K562 (cell line): ENCODE results near the gene KIT. TPM values are rescaled to one million over a fixed set of nuclear protein-coding genes. Genes with fewer than 3 reads are reported as not detected.

Source experiments
- ATAC-seq: fragments of 200-7000 bp; cut with Tn5 transposase; 3 replicates; pipeline ENCODE4 v1.9.1; 2020; ENCODE audit warnings: moderate library complexity
- BruUV-seq: library from RNA; stranded (reverse); fragments of 400-500 nt; replicated peaks from 2 replicates; lab custom pipeline; 2021; lab: Mats Ljungman, UMichigan
- CTCF ChIA-PET: fragments of 300-600 bp; formaldehyde crosslinking; extraction: SDS; loops from one replicate; lab custom pipeline; 2021; ENCODE audit warnings: low intra/inter-chr PET ratio; lab: Yijun Ruan, JAX
- POLR2A ChIA-PET: fragments of 300-600, 350-650 bp; sonication (Branson Sonifier 250); formaldehyde crosslinking; extraction: SDS; loops from one replicate; lab custom pipeline; 2021; ENCODE audit warnings: antibody characterized with exemption, inconsistent platforms; lab: Yijun Ruan, JAX
- DNase-seq, 4 experiments: peaks; one replicate each; pipeline versions ENCODE4 v3.0.0 to v3.0.0-alpha.2; 2011 to 2018; ENCODE audit warnings: low spot score in 3 of 4, mixed read lengths in 3 of 4; ENCODE audit errors: extremely low read depth in 1 of 4
- FAIRE-seq: peaks from 2 replicates; lab custom pipeline; 2011; peaks lifted over from hg19 to GRCh38; lab: Jason Lieb, UNC
- H2AFZ ChIP-seq: 2 replicates; pipeline ENCODE4 v1.6.0; 2011; ENCODE audit warnings: low read depth, low read length, control low read depth, inconsistent platforms
- H3K27ac ChIP-seq: fragments of 200-600 bp; 3 replicates; pipeline ENCODE4 v1.8.0; 2011; ENCODE audit warnings: low read depth, mild to moderate bottlenecking, control low read depth, inconsistent platforms, low read length, moderate library complexity, mixed read lengths; ENCODE audit errors: extremely low read depth
- H3K27me3 ChIP-seq, 2 experiments: fragments of 300-600 bp in 1 of 2; 2 replicates in 1 of 2; 3 replicates in 1 of 2; pipeline versions ENCODE4 v1.6.0 to v1.8.0; 2011; ENCODE audit warnings: inconsistent platforms in 2 of 2, low read length in 2 of 2, mild to moderate bottlenecking in 1 of 2, mixed read lengths in 1 of 2, moderate library complexity in 1 of 2; ENCODE audit not compliant: control insufficient read depth in 2 of 2, insufficient read depth in 2 of 2
- H3K36me3 ChIP-seq: fragments of 300-600 bp; 3 replicates; pipeline ENCODE4 v1.8.0; 2011; ENCODE audit warnings: mild to moderate bottlenecking, low read length, inconsistent platforms; ENCODE audit not compliant: control insufficient read depth, insufficient read depth
- H3K4me1 ChIP-seq, 2 experiments: fragments of 200-600 bp in 1 of 2; replicated peaks in 1 of 2; 2 replicates in 1 of 2; 3 replicates in 1 of 2; pipeline versions ENCODE4 v1.5.1 to v1.8.0; 2011; ENCODE audit warnings: inconsistent platforms in 2 of 2, low read length in 2 of 2, mild to moderate bottlenecking in 1 of 2, mixed read lengths in 1 of 2, moderate library complexity in 1 of 2; ENCODE audit not compliant: control insufficient read depth in 2 of 2, insufficient read depth in 2 of 2
- H3K4me2 ChIP-seq: 2 replicates; pipeline ENCODE4 v1.6.1; 2011; ENCODE audit warnings: low read length, control low read depth, inconsistent platforms, mixed read lengths; ENCODE audit not compliant: insufficient read depth
- H3K4me3 ChIP-seq: fragments of 200-600 bp; sonication (generic), shearing (Covaris generic); 2 replicates; pipeline ENCODE4 v1.5.1; 2016; ENCODE audit warnings: control low read depth, inconsistent platforms
- H3K79me2 ChIP-seq: fragments of 200-600 bp; 3 replicates; pipeline ENCODE4 v1.8.0; 2011; ENCODE audit warnings: low read length, inconsistent platforms; ENCODE audit not compliant: control insufficient read depth, insufficient read depth
- H3K9ac ChIP-seq, 2 experiments: 2 replicates each; pipeline versions ENCODE4 v1.6.0 to v1.6.1; 2011; ENCODE audit warnings: low read depth in 2 of 2, low read length in 2 of 2, control low read depth in 1 of 2, inconsistent platforms in 1 of 2, mild to moderate bottlenecking in 1 of 2, mixed read lengths in 1 of 2; ENCODE audit not compliant: insufficient read depth in 1 of 2
- H3K9me1 ChIP-seq: one replicate; pipeline ENCODE4 v1.6.0; 2011; ENCODE audit warnings: inconsistent platforms, mild to moderate bottlenecking, low read length, moderate library complexity; ENCODE audit not compliant: control insufficient read depth, insufficient read depth
- H3K9me3 ChIP-seq: replicated peaks from 2 replicates; pipeline ENCODE4 v1.5.1; 2011; ENCODE audit warnings: low read depth, low read length, inconsistent platforms; ENCODE audit not compliant: control insufficient read depth, insufficient read depth
- H4K20me1 ChIP-seq: replicated peaks from 2 replicates; pipeline ENCODE4 v1.6.1; 2011; ENCODE audit warnings: low read length, inconsistent platforms, mixed read lengths; ENCODE audit not compliant: control insufficient read depth, insufficient read depth
- CTCFL ChIP-seq: IDR thresholded peaks from 2 replicates; pipeline ENCODE4 v1.6.1; 2011; ENCODE audit warnings: borderline replicate concordance, low read depth, mild to moderate bottlenecking, moderate library complexity, low read length; ENCODE audit not compliant: insufficient read depth, poor library complexity, severe bottlenecking
- EZH2 ChIP-seq: IDR thresholded peaks from 2 replicates; pipeline ENCODE4 v1.6.1; 2012; ENCODE audit warnings: low read depth, mild to moderate bottlenecking, inconsistent platforms, low read length, borderline replicate concordance
- JUNB ChIP-seq: fragments of 450-650 bp; formaldehyde crosslinking; conservative IDR thresholded peaks from 2 replicates; pipeline ENCODE4 v1.4.0; 2020; ENCODE audit warnings: mild to moderate bottlenecking
- NR2C2 ChIP-seq, 2 experiments: fragments of 200-800 bp in 1 of 2; sonication (Bioruptor generic) in 1 of 2; sonication (generic) in 1 of 2; formaldehyde crosslinking in 1 of 2; IDR thresholded peaks; 2 replicates each; pipeline versions ENCODE4 v1.6.1 to v1.8.0; 2016 to 2022; ENCODE audit warnings: mild to moderate bottlenecking in 1 of 2, missing compliant biosample characterization in 1 of 2, missing genetic modification characterization in 1 of 2, missing genetic modification reagents in 1 of 2
- RUNX1 ChIP-seq: sonication (generic); IDR thresholded peaks from 2 replicates; pipeline ENCODE4 v1.6.1; 2016; ENCODE audit warnings: antibody characterized with exemption, low read depth
- TOE1 ChIP-seq, 2 experiments: fragments of 450-650 bp in 1 of 2; sonication (generic) in 1 of 2; formaldehyde crosslinking in 1 of 2; IDR thresholded peaks; 2 replicates each; pipeline versions ENCODE4 v1.7.1 to v1.8.0; 2016 to 2022; ENCODE audit warnings: borderline replicate concordance in 2 of 2, mild to moderate bottlenecking in 2 of 2, antibody characterized with exemption in 1 of 2, inconsistent platforms in 1 of 2, low read depth in 1 of 2, missing genetic modification reagents in 1 of 2, moderate library complexity in 1 of 2
- USF1 ChIP-seq: sonication (generic); formaldehyde crosslinking; IDR thresholded peaks from 2 replicates; pipeline ENCODE4 v1.9.0; 2022; ENCODE audit warnings: mild to moderate bottlenecking, missing genetic modification reagents
- ZNF431 ChIP-seq: sonication (generic); formaldehyde crosslinking; IDR thresholded peaks from 2 replicates; pipeline ENCODE4 v1.8.0; 2022; ENCODE audit warnings: mild to moderate bottlenecking, missing genetic modification reagents
- ZNF436 ChIP-seq: fragments of 250-450, 450-650 bp; sonication (Bioruptor Pico); formaldehyde crosslinking; IDR thresholded peaks from 2 replicates; pipeline ENCODE4 v1.7.0; 2020; ENCODE audit warnings: mild to moderate bottlenecking
- ZNF507 ChIP-seq: conservative IDR thresholded peaks from 2 replicates; pipeline ENCODE4 v1.6.1; 2017; ENCODE audit warnings: missing genetic modification characterization, missing compliant biosample characterization
- ZNF518B ChIP-seq: fragments of 250-450 bp; sonication (Bioruptor Pico); IDR thresholded peaks from 2 replicates; pipeline ENCODE4 v1.5.0; 2021; ENCODE audit warnings: mild to moderate bottlenecking, moderate library complexity
- WGBS: fragments of 100-300 bp; shearing (Covaris generic); methylation state at CpG from one replicate; pipeline ENCODE4 v1.1.6; 2016; ENCODE audit warnings: low coverage, mixed read lengths; ENCODE audit not compliant: insufficient coverage; ENCODE audit errors: missing lambda C conversion rate; 5-methylcytosine and 5-hydroxymethylcytosine counted together
- in situ Hi-C: fragments of 300-500 bp; cut with MboI; formaldehyde crosslinking; loops from 4 replicates; pipeline ENCODE4 v1.15.0; 2018; ENCODE audit warnings: inconsistent platforms, mixed read lengths
- intact Hi-C: fragments of 100-400 bp; cut with micrococcal nuclease; formaldehyde crosslinking; loops from 2 replicates; pipeline ENCODE4 v1.14.2; 2022
- polyA plus RNA-seq, 8 experiments: library from polyadenylated mRNA; depleted of rRNA in 4 of 8; stranded (reverse) in 5 of 8; unstranded in 3 of 8; fragments of >200 nt; fragmentation: Nextera tagmentation in 2 of 8; fragmentation: Illumina TruSeq in 1 of 8; extraction: Ambion mirVana in 2 of 8; extraction: Trizol in 1 of 8; gene quantifications; 2 replicates each; pipeline versions ENCODE4 v1.2.1 to v1.2.3, GENCODE V29; 2011 to 2014; ENCODE audit warnings: inconsistent platforms in 1 of 8, missing spikeins in 1 of 8
- total RNA-seq, 7 experiments: library from RNA; depleted of rRNA in 6 of 7; stranded (reverse); fragments of >200 nt in 6 of 7; fragmentation: Illumina TruSeq in 2 of 7; extraction: Trizol in 2 of 7; gene quantifications; 2 replicates each; pipeline versions ENCODE4 v1.2.1 to v1.2.3, GENCODE V29; 2011 to 2021; ENCODE audit warnings: low replicate concordance in 1 of 7
- TF ChIP-seq, protein P1 (sequence below): sonication (generic); formaldehyde crosslinking; IDR thresholded peaks from 2 replicates; pipeline ENCODE4 v1.8.1; 2022; ENCODE audit warnings: missing genetic modification reagents

Gene KIT
- total and polyA plus RNA-seq, 9 of the 15 experiments (the other 6 are each of a cell fraction or from before 2014, with no cell fraction given): 0.27 to 5.6 (median 0.57) TPM

DNA sequence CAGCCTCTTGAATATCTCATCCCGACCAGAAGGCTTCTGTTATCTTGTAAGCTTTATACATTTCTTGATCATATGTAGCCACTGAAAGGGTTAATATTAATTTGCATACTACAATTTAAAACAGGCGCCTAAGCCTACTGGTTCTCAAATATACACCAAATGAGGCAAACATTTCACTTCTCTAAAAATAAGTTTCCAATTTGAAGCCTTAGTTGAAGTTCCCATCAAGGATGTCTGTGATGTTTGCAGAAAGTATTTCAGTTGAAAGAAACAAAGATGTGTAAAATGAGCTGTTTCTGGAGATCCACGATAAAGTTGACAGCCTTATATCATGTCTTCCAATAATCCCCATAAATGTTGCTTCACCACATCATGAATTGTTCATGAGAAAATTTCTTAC is 70.6 kb downstream of the KIT start:
- ATAC-seq: no peak
- Histone ChIP-seq H3K4me1 (no peaks in the 10 kb centered on the region), H3K27me3 (peaks cover 2 to 7% of the 10 kb centered on the region in 2 experiments; a peak in 3 of 5 replicates), H4K20me1 (no peaks in the 10 kb centered on the region), H3K4me2 (no peak overlapping the region), H3K9ac (no peak overlapping the region), H3K27ac (no peak overlapping the region), H3K79me2 (no peaks in the 10 kb centered on the region), H3K9me1 (no peaks in the 10 kb centered on the region), H2AFZ (no peak overlapping the region), H3K4me3 (no peak overlapping the region), H3K9me3 (no peaks in the 10 kb centered on the region), H3K36me3 (no peaks in the 10 kb centered on the region)
- in situ Hi-C loops (no loop called here), intact Hi-C loops (no loop called here)
- ChIA-PET POLR2A (interaction anchor here (0.7 to 0.8 kb wide), 2 partner anchors 64 to 156 kb away, joined by 3 read pairs; no protein-coding TSS in a partner anchor), CTCF (no interaction called here)
- FAIRE-seq: no peak
- WGBS: 20% methylated on average over 3 of the region's 3 CpGs
- DNase-seq: no peak
- BruUV-seq: no TSS peak
- TF ChIP-seq RUNX1 (no peak), JUNB (no peak), ZNF431 (CRISPR knock-in tag) (no peak), EZH2 (no peak), CTCFL (no peak), NR2C2 (CRISPR knock-in tag; IDR thresholded peaks at IDR 0.05) (no peak), NR2C2 (tag; IDR thresholded peaks at IDR 0.05) (no peak), USF1 (no peak), TOE1 (IDR thresholded peaks at IDR 0.05; ENCODE audit: borderline replicate concordance) (no peak), TOE1 (CRISPR knock-in tag; IDR thresholded peaks at IDR 0.05; ENCODE audit: borderline replicate concordance, low read depth) (no peak), ZNF436 (CRISPR knock-in tag) (no peak), ZNF518B (CRISPR knock-in tag) (no peak), ZNF507 (tag) (no peak)
- TF ChIP-seq, protein P1, sequence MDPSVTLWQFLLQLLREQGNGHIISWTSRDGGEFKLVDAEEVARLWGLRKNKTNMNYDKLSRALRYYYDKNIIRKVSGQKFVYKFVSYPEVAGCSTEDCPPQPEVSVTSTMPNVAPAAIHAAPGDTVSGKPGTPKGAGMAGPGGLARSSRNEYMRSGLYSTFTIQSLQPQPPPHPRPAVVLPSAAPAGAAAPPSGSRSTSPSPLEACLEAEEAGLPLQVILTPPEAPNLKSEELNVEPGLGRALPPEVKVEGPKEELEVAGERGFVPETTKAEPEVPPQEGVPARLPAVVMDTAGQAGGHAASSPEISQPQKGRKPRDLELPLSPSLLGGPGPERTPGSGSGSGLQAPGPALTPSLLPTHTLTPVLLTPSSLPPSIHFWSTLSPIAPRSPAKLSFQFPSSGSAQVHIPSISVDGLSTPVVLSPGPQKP (CRISPR knock-in tag): no peak
